ENCODE measurements around the gene SLC25A6. TPM values are rescaled to one million over a fixed set of nuclear protein-coding genes. Genes with fewer than 3 reads are reported as not detected.
A peak's percentile ranks its signal among the peaks of the same experiment; 100 is the strongest.

The SLC25A6 gene
- total and polyA plus RNA-seq, 2 of the 13 experiments (the other 11 are each of a cell fraction or from before 2014, with no cell fraction given), result 138 to 581 TPM

- POLR2A ChIA-PET, result no interaction called here
- BruUV-seq (replicated peaks), result no TSS peak
Observed at GRCh38 chrX:1341545-1342184, 50.2 kb downstream of the SLC25A6 start.

GRCh38 chrX:1336948-1337779 lies 54.7 kb downstream of the SLC25A6 start:
- peak; percentile 38 for ATAC-seq
- Histone ChIP-seq H3K9ac (ENCODE audit: insufficient read depth, low read depth, low read length) (no peak overlapping the region), H4K20me1 (ENCODE audit: insufficient read depth, low read length) (no peaks in the 10 kb centered on the region), H3K4me3 (replicated peaks in 1 of 3; ENCODE audit: insufficient read depth in 1 of 3, low read depth in 2 of 3, low read length in 3 of 3) (no peak overlapping the region; a peak in 1 of 6 replicates), H3K36me3 (replicated peaks in 1 of 2; ENCODE audit: control insufficient read depth in 1 of 2, insufficient read depth in 2 of 2, low read length in 2 of 2) (no peaks in the 10 kb centered on the region), H3K27me3 (ENCODE audit: control insufficient read depth in 1 of 2, insufficient read depth in 2 of 2, low read length in 2 of 2) (no peaks in the 10 kb centered on the region), H3K4me2 (ENCODE audit: low read depth, low read length) (peak overlapping the region; percentile 43), H3K9me3 (ENCODE audit: low read length) (no peaks in the 10 kb centered on the region), H3K4me1 (ENCODE audit: insufficient read depth, low read length) (peaks cover 21% of the 10 kb centered on the region), H2AFZ (ENCODE audit: low read length) (no peak overlapping the region), H3K79me2 (ENCODE audit: insufficient read depth, low read length) (no peaks in the 10 kb centered on the region), H3K27ac (ENCODE audit: extremely low read length, insufficient read depth, low read length) (no peak overlapping the region)
- in situ Hi-C loops (cut with HindIII; ENCODE audit: extremely low pct_ligation_motif_present, low pct_unique_long_range_greater_than_20kb) (no loop called here), intact Hi-C loops (cut with micrococcal nuclease; ENCODE audit: unreplicated experiment) (loop anchor here (2.0 kb wide), 1 partner anchor 14 kb away; no protein-coding TSS in a partner anchor)
- 25% methylated on average over 16 of the region's 18 CpGs for WGBS (ENCODE audit: low lambda C conversion rate)
- BruUV-seq (replicated peaks), result no TSS peak
- DNase-seq (ENCODE audit: low spot score), result no peak
- ChIA-PET POLR2A (no interaction called here), CTCF (ENCODE audit: low intra/inter-chr PET ratio, low total read pairs) (no interaction called here)
- FAIRE-seq, result no peak
- TF ChIP-seq ZNF3 (CRISPR knock-in tag; IDR thresholded peaks at IDR 0.05), result no peak
- TF ChIP-seq ZNF598 (CRISPR knock-in tag; IDR thresholded peaks at IDR 0.05; ENCODE audit: borderline replicate concordance), result no peak
- TF ChIP-seq EED (CRISPR knock-in tag; IDR thresholded peaks at IDR 0.05), result no peak
- TF ChIP-seq HNRNPK (IDR thresholded peaks at IDR 0.05; ENCODE audit: low read depth, low read length, poor library complexity, severe bottlenecking), result no peak
- TF ChIP-seq MZF1 (CRISPR knock-in tag; IDR thresholded peaks at IDR 0.05; ENCODE audit: borderline replicate concordance), result no peak
- TF ChIP-seq MYPOP (CRISPR knock-in tag; IDR thresholded peaks at IDR 0.05), result no peak
- no peak for TF ChIP-seq ZNF639 (CRISPR knock-in tag; conservative IDR thresholded peaks at IDR 0.05)
- no peak for TF ChIP-seq RFX5 (IDR thresholded peaks at IDR 0.05; ENCODE audit: low read depth, low read length)
- no peak for TF ChIP-seq TBX2 (CRISPR knock-in tag; IDR thresholded peaks at IDR 0.05; ENCODE audit: borderline replicate concordance)

More at GRCh38 chrX:1341545-1342184, 50.2 kb downstream of the SLC25A6 start:
- Histone ChIP-seq H3K4me2 (ENCODE audit: low read depth, low read length) (no peak overlapping the region), H2AFZ (ENCODE audit: low read length) (no peak overlapping the region), H3K36me3 (replicated peaks in 1 of 2; ENCODE audit: control insufficient read depth in 1 of 2, insufficient read depth in 2 of 2, low read length in 2 of 2) (no peaks in the 10 kb centered on the region), H4K20me1 (ENCODE audit: insufficient read depth, low read length) (no peaks in the 10 kb centered on the region), H3K79me2 (ENCODE audit: insufficient read depth, low read length) (no peaks in the 10 kb centered on the region), H3K9me3 (ENCODE audit: low read length) (no peaks in the 10 kb centered on the region), H3K27ac (ENCODE audit: extremely low read length, insufficient read depth, low read length) (no peak overlapping the region), H3K9ac (ENCODE audit: insufficient read depth, low read depth, low read length) (no peak overlapping the region), H3K27me3 (ENCODE audit: control insufficient read depth in 1 of 2, insufficient read depth in 2 of 2, low read length in 2 of 2) (peaks cover 0 to 1% of the 10 kb centered on the region in 2 experiments; a peak in 1 of 5 replicates), H3K4me1 (ENCODE audit: insufficient read depth, low read length) (peaks cover 4% of the 10 kb centered on the region; the same call in 1 of the 2 replicates), H3K4me3 (replicated peaks in 1 of 3; ENCODE audit: insufficient read depth in 1 of 3, low read depth in 2 of 3, low read length in 3 of 3) (no peak overlapping the region)
- FAIRE-seq (no peak), DNase-seq (ENCODE audit: low spot score) (no peak), ATAC-seq (no peak)
- CTCF ChIA-PET (ENCODE audit: low intra/inter-chr PET ratio, low total read pairs), result no interaction called here
- intact Hi-C loops (cut with micrococcal nuclease; ENCODE audit: unreplicated experiment), result no loop called here
- in situ Hi-C loops (cut with HindIII; ENCODE audit: extremely low pct_ligation_motif_present, low pct_unique_long_range_greater_than_20kb), result no loop called here
- WGBS (ENCODE audit: low lambda C conversion rate), result 46% methylated on average over 22 of the region's 22 CpGs
- no peak for TF ChIP-seq ZNF513 (CRISPR knock-in tag; conservative IDR thresholded peaks at IDR 0.05)
